D341Med (cell line): ENCODE measurements around the gene YIF1B.
"Not testable (repeated sequence)": the region's sequence is repeated elsewhere in the genome, so short reads cannot be mapped to it uniquely, and the experiment has no call there.

Experiments
- DNase-seq: peaks from one replicate; pipeline ENCODE4 v3.0.0; 2012; ENCODE audit warnings: low spot score

Gene YIF1B

GRCh38 chr19:38276942-38277517 is 38.7 kb downstream of the YIF1B start:
- DNase-seq: no peak

DNA sequence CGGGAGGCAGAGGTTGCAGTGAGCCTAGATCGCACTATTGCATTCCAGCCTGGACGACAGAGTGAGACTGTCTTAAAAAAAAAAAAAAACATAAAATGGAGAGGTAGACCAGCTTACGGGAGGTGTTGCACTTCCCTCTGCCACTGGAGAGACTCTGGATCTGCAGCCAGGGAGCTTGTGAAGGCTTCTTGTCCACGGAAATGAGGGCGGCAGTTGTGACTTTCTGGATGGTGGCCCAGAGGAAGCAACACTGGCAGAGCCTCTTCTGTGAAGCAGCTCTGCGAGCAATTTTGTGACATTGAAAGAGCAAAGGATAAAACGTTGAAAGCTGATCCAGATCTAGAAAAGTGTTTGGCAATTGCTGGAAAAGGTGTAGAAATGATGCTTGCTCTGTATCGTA is 41.0 kb downstream of the YIF1B start:
- DNase-seq: no peak

GRCh38 chr19:38273499-38273898 is 42.2 kb downstream of the YIF1B start:
- DNase-seq: no peak

- no peak for DNase-seq
Measured at GRCh38 chr19:38270587-38271167, 45.1 kb downstream of the YIF1B start.

DNA sequence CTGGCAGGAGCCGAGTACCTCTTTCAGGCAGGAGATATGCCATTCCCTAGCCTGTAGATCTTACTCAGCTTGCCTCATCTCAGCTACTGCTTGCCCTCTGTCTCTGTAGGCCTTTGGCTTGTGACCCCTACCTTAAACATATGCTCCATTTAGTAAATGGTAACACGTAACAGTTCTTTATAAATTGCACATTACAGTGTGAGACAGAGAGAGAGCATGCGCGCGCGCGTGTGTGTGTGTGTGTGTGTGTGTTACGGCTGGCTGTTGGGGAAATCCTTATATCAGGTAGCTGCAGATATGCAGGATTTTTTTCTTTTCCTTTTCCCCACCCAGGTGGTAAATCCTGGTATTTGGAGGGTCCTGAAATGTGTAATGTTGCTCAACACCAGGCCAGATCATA is 47.2 kb downstream of the YIF1B start:
- no peak for DNase-seq

- DNase-seq: no peak
Measured at GRCh38 chr19:38267761-38268483, 47.8 kb downstream of the YIF1B start.

DNA sequence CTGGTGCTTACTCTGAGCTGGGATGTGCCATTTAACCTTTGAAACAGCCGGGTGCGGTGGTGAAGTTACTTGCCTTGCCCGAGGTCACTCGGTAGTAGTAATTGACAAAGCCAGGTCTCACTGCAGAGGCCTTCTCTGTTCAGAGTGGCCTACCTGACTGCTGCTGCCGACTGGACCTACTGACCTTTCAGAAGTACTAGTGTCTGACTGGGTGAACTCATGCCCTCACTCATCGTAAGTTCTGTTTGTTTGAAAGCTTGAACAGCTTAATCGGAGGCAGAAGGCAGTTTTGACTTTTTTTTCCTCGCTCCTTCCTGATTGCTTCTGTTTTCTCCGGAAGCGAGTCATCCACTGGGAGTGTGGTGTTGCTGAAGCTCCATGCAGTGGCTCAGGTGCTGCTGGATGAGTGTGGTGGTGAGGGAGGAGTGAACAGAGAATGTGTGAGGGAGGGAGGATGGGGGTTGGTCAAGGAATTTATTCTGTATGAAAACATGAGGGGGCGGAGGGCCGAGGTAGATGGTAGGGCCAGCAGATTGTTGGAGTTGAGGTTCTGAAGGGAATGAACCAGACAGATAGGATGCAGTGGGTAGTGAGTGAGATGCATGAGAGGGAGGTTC is 48.7 kb downstream of the YIF1B start:
- DNase-seq: no peak

DNA sequence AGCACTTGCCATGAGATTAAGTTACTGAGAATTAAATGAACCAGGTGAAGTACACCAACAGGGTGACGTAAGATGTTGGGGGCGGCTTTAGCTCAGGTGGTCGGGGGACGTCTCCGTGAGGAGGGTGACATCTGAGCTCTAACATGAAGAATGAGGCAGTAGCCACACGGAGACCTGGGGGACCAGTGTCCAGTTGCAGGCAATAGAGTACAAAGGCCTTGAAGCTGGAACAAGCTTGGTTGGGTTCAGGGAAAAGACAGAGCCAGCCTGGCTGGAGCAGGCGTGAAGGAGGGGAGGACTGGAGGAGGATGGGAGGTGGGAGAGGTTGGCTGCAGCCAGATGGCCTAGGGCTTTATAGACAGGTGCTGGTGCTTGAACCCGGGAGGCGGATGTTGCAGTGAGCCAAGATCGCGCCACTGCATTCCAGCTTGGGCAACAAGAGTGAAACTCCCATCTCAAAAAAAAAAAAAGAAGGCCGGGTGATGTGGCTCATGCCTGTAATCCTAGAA is 49.8 kb downstream of the YIF1B start:
- DNase-seq: no peak

DNA sequence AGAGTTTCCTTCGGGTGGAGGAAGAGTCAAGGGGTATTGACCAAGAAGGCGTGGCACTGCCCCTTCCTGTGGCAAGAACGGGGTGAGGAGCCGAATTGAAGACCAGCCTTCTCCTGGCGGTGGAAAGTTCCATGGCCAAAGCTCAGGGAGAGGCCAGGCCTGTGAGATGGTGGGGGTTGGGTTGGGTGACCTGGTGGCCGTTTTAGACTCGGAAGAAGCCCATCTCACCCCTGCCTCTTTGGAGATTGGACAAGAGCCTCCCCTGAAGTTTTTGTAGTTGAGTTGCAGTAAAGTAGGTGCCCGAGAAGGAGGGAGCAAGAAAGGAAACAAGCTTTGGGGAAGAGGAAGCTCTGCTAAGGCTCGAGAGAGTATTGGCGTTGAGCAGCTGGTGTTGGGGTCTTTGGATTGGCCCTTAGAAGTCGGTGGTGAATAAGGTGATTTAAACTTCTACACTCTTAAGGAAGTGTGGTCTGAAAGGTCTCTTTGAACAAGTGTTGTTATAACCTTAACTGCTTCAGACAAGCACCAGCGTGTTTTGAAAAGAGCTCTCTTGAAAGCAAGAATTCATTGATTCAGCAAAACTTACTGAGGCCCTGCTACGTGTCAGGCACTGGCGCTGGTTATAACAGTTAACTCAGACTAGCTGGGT is 50.4 kb downstream of the YIF1B start:
- DNase-seq: no peak

DNA sequence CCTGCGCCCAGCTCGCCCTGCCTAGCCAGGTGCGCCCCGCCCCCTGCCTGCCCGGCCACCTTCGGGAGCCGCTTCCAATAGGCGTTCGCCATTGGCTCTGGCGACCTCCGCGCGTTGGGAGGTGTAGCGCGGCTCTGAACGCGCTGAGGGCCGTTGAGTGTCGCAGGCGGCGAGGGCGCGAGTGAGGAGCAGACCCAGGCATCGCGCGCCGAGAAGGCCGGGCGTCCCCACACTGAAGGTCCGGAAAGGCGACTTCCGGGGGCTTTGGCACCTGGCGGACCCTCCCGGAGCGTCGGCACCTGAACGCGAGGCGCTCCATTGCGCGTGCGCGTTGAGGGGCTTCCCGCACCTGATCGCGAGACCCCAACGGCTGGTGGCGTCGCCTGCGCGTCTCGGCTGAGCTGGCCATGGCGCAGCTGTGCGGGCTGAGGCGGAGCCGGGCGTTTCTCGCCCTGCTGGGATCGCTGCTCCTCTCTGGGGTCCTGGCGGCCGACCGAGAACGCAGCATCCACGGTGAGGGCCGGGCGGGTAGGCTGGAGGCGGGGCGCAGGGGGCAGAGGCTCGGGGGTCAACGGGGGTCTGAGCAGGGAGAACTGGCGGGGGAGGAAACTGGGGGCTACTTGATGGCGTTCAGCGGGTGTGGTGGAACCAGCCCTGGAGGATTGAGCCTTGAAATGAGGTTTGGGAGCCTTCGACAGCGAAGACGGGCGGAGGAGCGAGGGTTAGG is 51.1 kb downstream of the YIF1B start, which contains the start of gene SPINT2:
SPINT2 (plus strand) TSS at position 88 of the 727 bp plus-strand sequence; CDS start at position 408, 320 bp downstream.
- no peak for DNase-seq

DNA sequence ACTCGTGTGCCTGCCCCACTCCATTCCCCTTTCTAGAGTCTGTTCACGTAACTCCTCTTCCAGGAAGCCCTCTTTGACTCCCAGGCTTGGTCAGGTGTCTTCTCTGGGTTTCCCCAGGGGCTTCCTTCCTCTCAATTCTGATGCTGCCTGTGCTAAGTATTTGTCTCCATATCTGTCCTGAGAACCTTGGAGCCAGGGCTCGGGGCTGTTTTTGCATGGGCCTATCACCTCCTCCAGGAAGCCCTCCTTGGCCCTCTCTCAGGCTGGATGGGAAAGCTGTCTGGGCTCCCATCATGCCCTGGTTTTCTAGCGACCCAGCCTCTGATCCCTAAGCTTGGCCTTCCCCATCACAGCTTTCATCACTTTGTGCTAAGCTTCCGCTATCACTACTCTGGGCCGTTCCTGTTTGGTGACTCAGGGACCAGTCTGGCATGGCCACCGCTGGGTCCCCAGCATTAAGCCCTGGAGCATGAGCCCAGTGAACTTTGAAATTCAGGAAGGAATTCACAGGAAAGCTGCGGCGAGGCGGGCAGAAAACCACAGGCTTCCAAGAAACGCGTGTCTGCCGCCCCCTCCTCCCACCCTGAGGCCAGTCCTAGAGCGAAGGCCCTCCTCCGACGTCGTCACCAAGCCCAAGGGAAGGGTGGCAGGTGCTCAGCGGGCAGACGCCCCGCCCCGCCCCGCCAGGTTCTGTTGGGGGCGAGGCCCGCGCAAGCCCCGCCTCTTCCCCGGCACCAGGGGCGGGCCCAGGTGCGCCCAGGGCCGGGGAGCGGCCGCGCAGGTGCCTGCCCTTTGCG is 51.9 kb downstream of the YIF1B start:
- DNase-seq: peak; percentile 51

GRCh38 chr19:38262585-38263268 is 53.0 kb downstream of the YIF1B start:
- no peak for DNase-seq

- DNase-seq: not testable (repeated sequence)
Measured at GRCh38 chr19:38261942-38262341, 53.8 kb downstream of the YIF1B start.

DNA sequence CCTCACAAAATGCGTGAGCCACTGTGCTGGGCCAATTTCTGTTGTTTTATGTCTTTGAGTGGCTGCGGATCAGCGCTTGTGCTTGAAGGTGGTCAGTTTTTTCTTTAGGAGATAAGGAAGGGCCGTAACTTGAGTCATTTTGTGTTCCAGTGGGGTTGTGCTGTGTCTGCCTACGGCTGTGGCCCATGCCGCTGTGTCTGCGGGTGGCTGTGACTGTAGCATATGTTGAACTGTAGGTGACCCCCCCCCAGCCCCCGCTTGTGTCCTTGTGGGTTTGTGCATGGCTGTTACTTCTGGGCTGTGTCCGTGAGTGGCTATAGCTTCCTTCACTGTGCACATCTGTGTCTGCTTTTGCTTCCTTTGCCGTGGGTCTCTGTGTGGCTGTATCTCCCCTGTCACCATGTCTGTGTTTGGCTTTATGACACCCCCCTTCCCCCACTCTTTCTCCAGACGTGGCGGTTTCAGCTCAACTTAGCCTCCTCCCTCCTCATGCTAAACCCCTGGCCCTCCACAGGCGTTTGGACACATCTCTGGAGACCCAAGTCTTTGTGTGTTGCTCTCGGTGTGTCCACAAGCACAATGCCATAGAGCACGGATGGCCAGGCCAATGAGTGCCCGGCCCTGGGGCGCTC is 60.2 kb downstream of the YIF1B start:
- no peak for DNase-seq

DNA sequence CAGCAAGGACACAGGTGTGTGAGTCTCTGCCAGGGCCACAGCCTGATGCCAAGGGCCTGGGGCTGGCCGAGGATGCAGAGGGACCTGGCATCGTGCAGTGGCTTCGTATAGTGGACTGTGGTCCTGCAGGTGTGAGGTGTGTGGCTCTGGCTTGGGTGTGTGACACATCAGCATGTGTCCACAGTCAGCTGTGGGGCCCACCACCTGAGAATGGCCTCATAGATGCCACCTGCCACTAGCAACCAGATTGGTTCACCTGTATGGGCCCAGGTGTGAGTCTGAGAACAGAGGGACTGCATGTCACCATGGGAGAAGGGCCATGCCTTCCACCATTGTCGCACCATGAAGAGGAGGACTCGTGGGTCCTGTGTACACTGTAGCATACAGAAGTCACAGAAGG is 62.0 kb downstream of the YIF1B start:
- no peak for DNase-seq
